HG03342 (cell line): ENCODE measurements around the gene CATSPERZ.

Experiments
- ATAC-seq: cut with Tn5 transposase; IDR thresholded peaks from one replicate; pipeline ENCODE4 v1.9.1; 2021; ENCODE audit warnings: mild to moderate bottlenecking, moderate library complexity; ENCODE audit not compliant: unreplicated experiment

CATSPERZ gene

GRCh38 chr11:64284048-64284961 lies 15.9 kb upstream of the CATSPERZ start, which contains the start of gene BAD:
Gene BAD, minus strand, starts transcription at chr11:64284665. Its CDS starts 297 bp downstream, at chr11:64284368.
- ATAC-seq: peak; percentile 71

GRCh38 chr11:64284962-64285884 lies 14.9 kb upstream of the CATSPERZ start, which contains the start of gene GPR137:
Gene GPR137, plus strand, starts transcription at chr11:64285848. Its CDS starts 677 bp downstream, at chr11:64286525.
- peak; percentile 53 for ATAC-seq

- no peak for ATAC-seq
Observed at GRCh38 chr11:64285885-64286800, 14.0 kb upstream of the CATSPERZ start.

- no peak for ATAC-seq
Observed at GRCh38 chr11:64286801-64287159, 13.4 kb upstream of the CATSPERZ start.

- ATAC-seq: no peak
Observed at GRCh38 chr11:64287676-64288352, 12.3 kb upstream of the CATSPERZ start.

GRCh38 chr11:64288353-64288750 lies 11.8 kb upstream of the CATSPERZ start:
- no peak for ATAC-seq

- ATAC-seq: no peak
Observed at GRCh38 chr11:64289002-64289564, 11.1 kb upstream of the CATSPERZ start.

- no peak for ATAC-seq
Observed at GRCh38 chr11:64290352-64291261, 9.6 kb upstream of the CATSPERZ start.

GRCh38 chr11:64291262-64291751 lies 8.9 kb upstream of the CATSPERZ start, which contains the start of gene KCNK4:
Gene KCNK4, plus strand, starts transcription at chr11:64291302. Its CDS starts 1,717 bp downstream, at chr11:64293019.
- no peak for ATAC-seq

GRCh38 chr11:64291752-64292459 lies 8.3 kb upstream of the CATSPERZ start:
- no peak for ATAC-seq

GRCh38 chr11:64292460-64293254 lies 7.5 kb upstream of the CATSPERZ start:
- ATAC-seq: no peak

- ATAC-seq: no peak
Observed at GRCh38 chr11:64294774-64295173, 5.4 kb upstream of the CATSPERZ start.

- ATAC-seq: no peak
Observed at GRCh38 chr11:64295760-64296159, 4.4 kb upstream of the CATSPERZ start.

GRCh38 chr11:64296236-64296635 lies 3.9 kb upstream of the CATSPERZ start:
- ATAC-seq: no peak

- no peak for ATAC-seq
Observed at GRCh38 chr11:64296830-64297698, 3.1 kb upstream of the CATSPERZ start.
